ENCODE data around the gene ADAMTS17.

Gene ADAMTS17

DNA sequence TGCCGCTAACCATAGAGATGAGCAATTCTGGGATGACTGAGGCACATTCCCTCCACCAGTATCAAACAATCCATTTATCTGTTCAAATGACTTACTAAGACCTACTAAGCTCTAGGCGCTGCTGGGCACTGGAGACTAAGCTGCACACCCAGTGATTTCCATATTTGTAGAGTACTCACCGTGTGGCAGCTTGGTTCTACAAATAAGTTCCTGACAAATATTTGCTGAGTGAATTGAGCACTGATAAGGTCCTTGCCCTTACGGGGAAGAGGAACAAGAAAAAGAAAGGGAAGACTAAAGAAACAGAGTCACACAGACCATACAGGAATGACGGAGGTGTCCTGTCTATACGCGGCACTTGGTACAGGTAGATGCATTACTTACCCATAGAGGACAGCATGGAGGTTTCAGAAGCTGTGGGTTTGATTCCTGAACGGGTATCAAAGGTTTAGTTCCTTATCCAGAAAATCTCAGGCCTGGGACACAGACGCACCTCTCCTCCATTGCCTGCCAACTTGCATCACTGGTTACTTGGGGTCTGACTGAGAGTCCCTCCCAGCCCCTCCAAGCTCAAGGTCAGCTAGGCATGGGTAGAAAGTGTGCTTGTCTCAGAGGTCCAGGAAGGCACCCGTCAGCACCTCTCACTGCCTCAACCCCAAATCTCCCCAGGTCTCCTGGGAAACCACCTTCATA is 310.0 kb downstream of the ADAMTS17 start:
- H3K4me3 ChIP-seq (ENCODE audit: low read length), result no peak overlapping the region
- no peak for DNase-seq (ENCODE audit: low read depth, low spot score)

DNA sequence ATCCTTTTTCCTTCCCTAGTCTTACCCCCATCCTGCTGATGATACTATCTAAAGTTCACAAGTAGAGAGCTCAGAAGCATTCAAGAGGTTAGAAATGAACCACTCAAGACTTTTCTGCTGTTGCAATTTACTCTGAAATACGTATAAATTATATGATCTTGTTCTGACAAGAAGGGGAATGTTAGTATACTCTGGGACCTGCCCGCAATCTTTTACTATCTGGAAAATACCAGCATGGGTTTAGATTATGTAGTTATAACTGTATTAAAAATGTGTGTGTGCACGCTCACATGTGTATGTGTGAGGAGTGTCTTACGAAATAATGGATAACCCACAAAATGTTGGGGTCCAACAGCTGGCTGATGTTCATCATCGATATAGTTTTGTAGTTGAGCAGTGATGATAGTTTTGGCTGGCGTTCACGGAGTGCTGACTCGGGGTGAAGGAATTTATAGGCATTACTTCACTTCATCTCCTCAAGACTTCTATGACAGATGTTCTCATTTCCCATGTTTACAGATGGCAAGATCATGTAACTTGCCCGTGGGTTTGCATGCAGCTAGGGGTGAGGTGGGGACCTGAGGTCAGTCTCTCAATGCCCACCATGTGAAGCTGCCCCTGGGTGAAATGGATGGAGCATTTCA is 311.1 kb downstream of the ADAMTS17 start:
- no peak for DNase-seq (ENCODE audit: low read depth, low spot score)
- H3K4me3 ChIP-seq (ENCODE audit: low read length), result no peak overlapping the region

DNA sequence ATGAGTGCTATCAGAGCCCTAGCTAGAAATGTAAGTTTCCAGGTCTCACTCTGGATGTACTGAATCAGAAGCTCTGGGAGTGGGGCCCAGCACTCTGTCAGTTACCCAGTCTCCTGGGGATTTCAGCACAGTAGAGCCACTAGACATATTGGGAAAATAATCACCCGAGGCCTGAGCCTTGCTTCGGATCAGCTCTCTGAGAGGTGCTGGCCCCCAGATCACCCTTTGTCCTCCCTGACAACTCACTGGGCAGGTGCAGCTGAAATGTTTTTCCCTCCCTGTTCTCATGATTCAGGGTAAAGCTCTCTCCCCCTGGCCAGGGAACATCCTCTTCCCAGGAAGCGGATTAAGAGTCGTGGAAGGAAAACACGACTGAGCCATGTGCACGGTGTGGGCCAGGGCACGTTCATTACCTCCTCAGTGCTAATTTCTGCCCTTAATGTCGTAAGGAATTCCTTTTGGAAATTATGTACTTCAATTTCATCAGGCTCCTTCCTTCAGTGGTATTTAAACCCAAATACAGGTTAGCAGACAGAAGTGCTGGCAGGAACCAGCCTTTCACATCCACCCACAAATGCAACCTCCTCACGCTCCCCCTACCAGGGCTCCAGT is 311.8 kb downstream of the ADAMTS17 start:
- DNase-seq (ENCODE audit: low read depth, low spot score), result no peak

DNA sequence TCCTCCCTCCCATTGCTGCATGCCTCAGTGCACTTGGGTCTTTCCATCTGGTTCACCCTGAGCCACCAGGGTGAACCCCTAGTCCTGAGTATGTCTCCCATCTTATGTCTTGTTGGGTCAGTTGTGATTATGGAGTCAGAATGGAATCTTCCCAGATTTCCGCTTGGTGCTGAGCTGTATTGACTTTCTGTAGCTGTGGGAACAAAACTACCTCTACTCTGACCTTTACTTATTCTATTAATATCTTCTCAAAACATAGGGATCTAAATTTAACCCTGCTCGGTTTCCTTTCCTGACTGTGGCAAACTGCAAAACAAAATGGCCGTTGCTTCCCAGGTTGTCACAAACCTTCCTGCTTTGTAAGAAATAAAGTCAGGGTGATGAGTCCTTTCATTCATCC is 312.7 kb downstream of the ADAMTS17 start:
- DNase-seq (ENCODE audit: low read depth, low spot score), result no peak
- H3K4me3 ChIP-seq (ENCODE audit: low read length), result no peak overlapping the region

More for the DNA sequence above, 311.8 kb downstream of the ADAMTS17 start:
- H3K4me3 ChIP-seq (ENCODE audit: low read length), result no peak overlapping the region

DNA sequence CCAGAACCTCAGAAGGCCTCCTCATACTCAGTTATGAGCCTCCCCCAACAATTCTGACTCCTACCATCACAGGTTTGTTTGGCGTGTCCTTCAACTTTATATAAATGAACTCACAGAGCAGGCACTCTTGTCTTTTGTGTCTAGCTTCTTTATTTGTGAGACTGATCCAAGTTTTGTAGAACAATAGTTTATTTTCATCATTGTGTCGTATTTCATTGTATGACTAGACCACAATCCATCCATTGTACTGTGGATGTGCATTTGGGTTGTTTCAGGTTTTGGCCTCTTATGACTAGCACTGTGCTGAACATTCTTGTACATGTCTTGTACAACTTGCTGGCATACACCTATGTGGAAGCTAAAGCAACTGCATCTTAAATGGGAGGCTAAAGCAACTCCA is 315.7 kb downstream of the ADAMTS17 start:
- no peak for DNase-seq (ENCODE audit: low read depth, low spot score)
- H3K4me3 ChIP-seq (ENCODE audit: low read length), result no peak overlapping the region

DNA sequence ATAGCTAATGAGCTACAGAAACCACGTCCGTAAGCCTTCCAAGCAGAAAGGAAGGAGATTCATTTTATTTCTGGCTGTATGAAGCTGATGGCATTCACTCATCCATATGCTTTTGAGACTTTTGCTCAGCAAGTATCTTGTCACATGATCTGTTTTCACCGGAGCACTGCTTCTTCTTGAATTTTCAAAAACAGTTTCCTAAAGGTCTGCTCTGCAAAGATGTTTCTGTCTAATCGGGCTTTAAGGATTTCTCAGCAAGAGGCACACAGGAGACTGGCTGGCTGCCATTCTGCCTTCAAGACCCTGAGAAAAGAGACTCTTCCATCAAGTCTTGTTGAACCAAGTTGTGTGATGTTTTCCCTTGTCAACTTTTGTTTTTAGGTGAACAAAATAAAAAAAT is 319.0 kb downstream of the ADAMTS17 start:
- no peak for DNase-seq (ENCODE audit: low read depth, low spot score)
- no peak overlapping the region for H3K4me3 ChIP-seq (ENCODE audit: low read length)

DNA sequence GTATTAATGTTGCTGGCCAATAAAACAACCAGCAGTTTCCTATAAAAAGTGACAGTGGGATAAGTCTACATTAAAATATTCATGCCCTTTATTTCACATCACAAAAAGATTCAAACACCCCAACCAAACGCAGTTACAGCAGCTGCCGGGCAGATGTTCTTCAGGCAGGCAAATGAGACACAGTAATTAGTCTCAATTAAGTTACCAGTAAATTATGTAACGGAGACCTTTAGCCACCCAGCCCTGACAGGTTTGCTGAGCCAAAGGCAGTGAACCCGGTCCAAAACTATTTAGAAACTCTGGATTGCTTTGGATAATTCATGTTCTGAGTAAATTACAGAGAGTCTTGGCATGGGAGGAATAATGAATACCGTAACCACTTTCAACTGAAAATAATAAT is 319.4 kb downstream of the ADAMTS17 start:
- H3K4me3 ChIP-seq (ENCODE audit: low read length), result no peak overlapping the region
- DNase-seq (ENCODE audit: low read depth, low spot score), result no peak

DNA sequence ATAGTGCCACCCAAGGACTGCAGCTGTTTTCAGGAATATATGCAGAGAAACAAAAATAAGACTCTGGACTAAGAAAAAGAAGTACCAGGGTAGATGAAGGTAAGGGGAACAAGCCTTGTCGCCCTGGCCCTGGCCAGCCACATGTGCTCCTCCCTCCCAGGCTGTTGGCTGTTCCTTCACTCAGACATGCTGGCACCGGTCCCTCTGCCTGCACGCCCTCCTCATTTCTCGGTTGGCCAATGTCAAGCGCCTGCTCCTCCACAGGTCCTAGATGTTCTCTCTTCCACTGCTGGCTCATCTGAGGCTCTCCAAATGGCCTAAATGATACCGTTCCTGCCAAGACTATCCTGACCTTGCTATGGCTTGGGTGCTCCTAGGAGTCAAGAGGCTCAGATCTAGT is 320.1 kb downstream of the ADAMTS17 start:
- H3K4me3 ChIP-seq (ENCODE audit: low read length), result no peak overlapping the region
- no peak for DNase-seq (ENCODE audit: low read depth, low spot score)

DNA sequence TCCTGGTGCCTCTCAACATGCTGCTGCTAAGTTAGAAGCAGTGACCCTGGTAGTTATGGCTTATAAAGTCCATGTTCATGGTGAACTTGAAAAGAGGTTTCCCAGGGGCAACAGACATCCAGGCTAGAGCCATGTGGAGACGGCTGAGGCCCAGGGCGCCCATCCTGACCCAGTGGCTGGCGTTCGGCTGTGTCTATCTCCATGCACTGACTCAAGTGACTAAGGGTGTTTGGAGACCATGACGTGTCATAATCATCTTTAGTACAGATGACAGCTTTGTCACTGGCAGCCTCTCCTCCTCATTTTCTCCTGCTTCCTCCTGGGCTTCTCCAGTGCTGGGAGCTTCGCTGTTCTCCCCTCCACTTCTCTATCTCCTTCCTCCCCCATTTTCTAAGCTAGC is 321.2 kb downstream of the ADAMTS17 start:
- no peak for DNase-seq (ENCODE audit: low read depth, low spot score)

DNA sequence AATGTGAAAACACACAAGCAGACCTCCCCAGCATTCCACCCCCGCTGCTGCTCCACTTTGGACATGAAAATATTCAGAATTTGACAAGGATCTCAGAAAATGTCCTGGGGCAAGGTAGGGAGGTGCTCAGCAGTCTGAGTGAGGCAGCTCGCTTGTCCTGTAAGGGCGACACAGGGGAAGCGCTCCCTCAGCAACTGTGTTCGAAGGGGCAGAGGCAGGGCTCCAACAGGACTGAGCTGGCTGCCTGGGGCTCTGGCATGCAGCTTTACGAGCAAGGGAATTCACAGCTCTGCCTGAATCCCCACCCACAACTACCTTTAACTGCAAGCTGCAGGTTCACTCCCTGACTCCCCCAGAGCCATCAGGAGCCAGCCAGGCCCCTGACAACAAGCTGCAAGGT is 321.6 kb downstream of the ADAMTS17 start:
- H3K4me3 ChIP-seq (ENCODE audit: low read length), result no peak overlapping the region
- no peak for DNase-seq (ENCODE audit: low read depth, low spot score)

More for the DNA sequence above, 321.2 kb downstream of the ADAMTS17 start:
- H3K4me3 ChIP-seq (ENCODE audit: low read length), result no peak overlapping the region

DNA sequence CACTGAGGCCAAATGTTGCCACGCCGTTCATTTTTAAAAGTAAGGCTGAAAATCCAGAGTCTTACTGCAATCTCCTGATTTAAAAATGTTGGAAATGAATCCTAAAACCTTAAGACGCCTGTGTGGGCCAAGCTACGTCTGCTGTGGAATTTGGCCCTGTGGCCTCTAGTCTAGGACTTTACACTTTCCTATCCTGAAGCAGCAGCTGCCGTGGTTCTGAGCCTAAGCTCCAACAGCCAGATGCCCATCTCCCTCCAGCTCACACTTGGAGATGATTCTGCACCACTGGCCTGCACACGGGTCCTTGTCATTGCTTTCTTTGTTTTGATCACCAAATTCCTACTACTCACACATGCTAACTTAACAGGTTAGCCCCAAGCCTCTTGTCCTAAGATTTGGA is 322.2 kb downstream of the ADAMTS17 start:
- no peak for DNase-seq (ENCODE audit: low read depth, low spot score)
- H3K4me3 ChIP-seq (ENCODE audit: low read length), result no peak overlapping the region

DNA sequence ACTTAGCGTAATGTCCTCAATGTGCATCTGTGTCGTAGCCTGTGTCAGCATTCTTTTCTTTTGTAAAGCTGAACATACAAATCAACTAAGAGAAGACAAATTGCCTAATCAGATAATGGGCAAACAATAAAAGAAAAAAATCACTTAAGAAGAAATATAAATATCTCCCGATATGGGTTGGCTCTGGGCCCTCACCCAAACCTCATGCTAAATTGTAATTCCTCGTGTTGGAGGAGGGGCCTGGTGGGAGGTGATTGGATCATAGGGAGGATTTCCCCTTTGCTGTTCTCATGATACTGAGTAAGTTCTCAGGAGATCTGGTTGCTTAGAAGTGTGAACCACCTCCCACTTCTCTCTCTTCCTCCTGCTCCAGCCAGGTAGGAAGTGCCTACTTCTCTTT is 323.6 kb downstream of the ADAMTS17 start:
- no peak for DNase-seq (ENCODE audit: low read depth, low spot score)

DNA sequence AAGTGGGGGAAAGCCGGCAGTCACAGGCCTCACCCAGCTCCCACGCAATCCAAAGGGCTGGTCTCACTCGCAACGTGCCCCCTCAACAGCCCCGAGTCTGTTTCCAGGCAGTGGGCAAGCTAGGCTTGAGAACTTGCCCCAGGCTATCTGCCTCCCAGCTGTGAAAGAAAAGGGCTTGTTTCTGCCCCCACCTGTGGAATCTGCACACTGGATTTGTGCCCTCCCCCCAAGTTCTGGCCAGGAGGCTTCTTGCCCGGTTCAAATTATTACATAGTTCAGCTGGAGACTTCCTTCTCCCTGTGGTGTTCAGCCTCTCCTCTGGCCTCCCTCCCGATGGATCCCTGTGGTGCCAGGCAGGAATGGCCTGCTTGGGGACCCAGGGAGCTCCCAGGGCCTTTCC is 324.6 kb downstream of the ADAMTS17 start:
- DNase-seq (ENCODE audit: low read depth, low spot score), result no peak
- no peak overlapping the region for H3K4me3 ChIP-seq (ENCODE audit: low read length)

More for the DNA sequence above, 323.6 kb downstream of the ADAMTS17 start:
- no peak overlapping the region for H3K4me3 ChIP-seq (ENCODE audit: low read length)

DNA sequence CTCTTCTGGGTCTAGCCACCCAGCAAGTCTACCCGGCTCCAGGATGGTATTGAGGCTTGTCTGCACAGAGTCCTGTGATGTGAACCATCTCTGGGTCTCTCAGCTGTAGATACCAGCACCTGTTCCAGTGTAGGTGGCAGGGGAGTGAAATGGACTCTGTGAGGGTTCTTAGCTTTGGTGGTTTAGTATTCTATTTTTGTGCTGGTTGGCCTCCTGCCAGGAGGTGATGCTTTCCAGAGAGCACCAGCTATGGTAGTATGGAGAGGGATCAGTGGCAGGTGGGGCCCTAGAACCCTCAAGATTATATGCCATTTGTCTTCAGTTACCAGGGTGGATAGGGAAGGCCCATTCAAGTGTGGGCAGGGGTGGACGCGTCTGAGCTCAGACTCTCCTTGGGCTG is 325.1 kb downstream of the ADAMTS17 start:
- H3K4me3 ChIP-seq (ENCODE audit: low read length), result no peak overlapping the region
- DNase-seq (ENCODE audit: low read depth, low spot score), result no peak

DNA sequence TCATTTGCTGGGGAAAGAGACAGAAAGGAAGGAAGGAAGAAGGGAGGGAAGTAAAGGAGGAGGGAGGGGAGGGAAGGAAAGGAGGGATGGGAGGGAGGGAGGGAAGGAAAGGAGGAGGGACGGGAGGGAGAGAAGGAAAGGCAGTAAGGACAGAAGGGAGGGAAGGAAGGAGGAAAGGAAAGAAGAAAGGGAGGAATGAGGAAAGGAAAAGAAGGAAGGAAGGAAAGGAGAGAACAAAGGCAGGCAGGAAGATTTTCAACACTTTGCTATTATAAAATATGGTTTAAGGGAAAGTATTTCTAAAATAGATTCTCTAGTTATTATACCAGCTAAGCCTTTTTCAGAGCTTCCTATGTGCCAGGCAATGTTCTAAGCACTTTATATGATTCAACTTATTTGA is 330.5 kb downstream of the ADAMTS17 start:
- no peak overlapping the region for H3K4me3 ChIP-seq (ENCODE audit: low read length)

DNA sequence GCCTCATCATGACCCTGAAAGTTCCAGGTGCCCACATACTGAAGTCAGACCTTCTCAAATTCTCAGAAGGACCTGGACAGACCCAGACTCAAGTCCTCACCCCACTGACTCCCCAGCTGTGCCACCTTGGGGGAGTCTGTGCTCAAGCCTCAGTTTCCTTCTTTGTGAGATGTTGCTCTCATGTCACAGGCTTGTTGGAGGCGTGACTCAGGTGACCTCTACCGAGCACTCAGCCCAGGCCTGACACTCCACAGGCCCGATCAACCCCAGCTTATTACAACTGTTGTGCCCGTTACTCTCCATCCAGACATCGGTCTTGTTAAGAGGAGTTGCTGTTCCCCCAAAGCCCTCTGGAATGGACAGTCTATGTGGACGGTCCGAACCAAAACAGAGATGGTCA is 332.4 kb downstream of the ADAMTS17 start:
- DNase-seq (ENCODE audit: low read depth, low spot score), result no peak
- no peak overlapping the region for H3K4me3 ChIP-seq (ENCODE audit: low read length)

More for the DNA sequence above, 330.5 kb downstream of the ADAMTS17 start:
- no peak for DNase-seq (ENCODE audit: low read depth, low spot score)

DNA sequence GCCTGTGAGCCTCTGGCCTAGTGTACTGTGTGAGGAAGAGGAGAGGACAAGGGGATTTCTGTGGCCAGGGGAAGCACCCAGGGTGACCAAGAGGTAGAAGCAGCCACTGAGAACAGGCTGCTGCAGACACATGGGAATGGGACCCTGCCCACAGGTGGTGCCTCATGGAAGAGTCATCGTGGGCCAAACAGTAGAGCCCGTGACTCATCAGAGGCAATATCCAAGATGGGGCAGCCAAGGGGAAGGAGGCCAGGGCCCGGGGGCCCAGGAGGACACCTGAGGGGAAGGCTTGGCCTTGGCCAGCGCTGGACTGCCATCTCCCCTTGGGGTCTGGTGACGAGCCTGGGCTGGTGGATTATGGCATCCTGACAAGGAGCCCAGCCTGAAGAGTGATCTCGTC is 333.5 kb downstream of the ADAMTS17 start:
- DNase-seq (ENCODE audit: low read depth, low spot score), result no peak

DNA sequence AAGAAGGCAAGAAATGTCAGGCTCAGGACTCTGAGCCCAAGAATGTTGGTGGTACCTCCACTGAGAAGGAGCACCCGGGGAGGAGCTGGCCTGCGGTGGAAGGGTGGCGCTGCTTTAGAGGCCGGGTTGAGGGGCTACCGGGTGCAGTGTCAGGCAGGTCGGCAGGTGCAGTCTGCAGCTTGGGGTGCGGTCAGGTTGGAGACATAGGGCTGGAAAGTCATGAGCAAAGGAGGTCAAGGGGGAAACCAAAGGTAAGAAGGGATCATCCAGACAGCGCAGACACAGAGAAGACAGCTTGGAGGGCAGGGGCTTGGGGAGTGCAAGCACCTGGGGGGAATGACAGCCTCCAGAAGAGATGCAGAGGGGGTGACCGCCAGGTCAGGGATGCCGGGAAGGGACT is 334.2 kb downstream of the ADAMTS17 start:
- DNase-seq (ENCODE audit: low read depth, low spot score), result no peak
- H3K4me3 ChIP-seq (ENCODE audit: low read length), result no peak overlapping the region

More for the DNA sequence above, 333.5 kb downstream of the ADAMTS17 start:
- no peak overlapping the region for H3K4me3 ChIP-seq (ENCODE audit: low read length)

DNA sequence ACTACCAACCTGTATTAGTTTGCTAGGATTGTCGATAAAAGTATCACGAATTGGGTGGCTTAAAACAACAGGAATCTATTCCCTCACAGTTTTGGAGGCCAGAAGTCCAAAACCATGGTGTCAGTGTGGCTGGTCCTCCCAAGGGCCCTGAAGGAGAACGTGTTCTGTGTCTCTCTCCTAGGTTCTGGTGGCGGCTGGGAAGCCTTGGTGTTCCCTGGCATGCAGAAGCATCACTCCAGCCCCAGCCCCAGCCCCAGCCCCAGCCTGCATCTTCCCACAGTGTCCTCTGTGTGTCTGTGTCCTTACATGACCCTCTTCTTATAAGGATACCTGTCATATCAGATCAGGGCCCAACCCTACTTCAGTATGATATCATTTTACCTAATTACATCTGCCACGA is 336.1 kb downstream of the ADAMTS17 start:
- no peak for DNase-seq (ENCODE audit: low read depth, low spot score)
- no peak overlapping the region for H3K4me3 ChIP-seq (ENCODE audit: low read length)

DNA sequence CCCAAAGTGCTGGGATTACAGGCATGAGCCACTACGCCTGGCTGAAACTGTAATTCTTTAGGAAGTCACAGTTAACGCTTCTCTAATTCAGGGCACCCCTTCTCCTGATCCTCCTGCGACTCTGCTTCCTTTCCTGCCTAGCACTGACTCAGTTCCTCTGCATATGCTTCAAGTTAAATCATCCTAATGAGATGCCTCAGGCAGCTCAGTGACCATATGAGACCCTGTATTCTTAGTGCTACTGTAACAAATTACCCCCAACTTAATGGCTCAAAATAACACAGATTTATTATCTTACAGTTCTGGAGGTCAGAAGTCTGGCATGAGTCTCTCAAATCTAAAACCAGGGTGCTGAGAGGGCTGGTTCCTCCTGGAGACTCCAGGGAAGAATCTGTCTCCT is 336.8 kb downstream of the ADAMTS17 start:
- H3K4me3 ChIP-seq (ENCODE audit: low read length), result no peak overlapping the region
- no peak for DNase-seq (ENCODE audit: low read depth, low spot score)

Data from Jurkat, Clone E6-1 (cell line).